A673 (cell line): ENCODE results near the gene SPATS2L. TPM values are rescaled to one million over a fixed set of nuclear protein-coding genes. Genes with fewer than 3 reads are reported as not detected.

Experiments used
- BruUV-seq: library from RNA; stranded (reverse); fragments of 400-500 nt; replicated peaks from 2 replicates; lab custom pipeline; 2021; lab: Mats Ljungman, UMichigan
- CTCF ChIA-PET: fragments of 300-600 bp; sonication (Branson Sonifier 250); formaldehyde crosslinking; loops from one replicate; lab custom pipeline; 2022; ENCODE audit warnings: antibody characterized with exemption; lab: Charles Lee
- POLR2A ChIA-PET: fragments of 300-600 bp; sonication (Branson Sonifier 250); formaldehyde crosslinking; loops from one replicate; lab custom pipeline; 2022; ENCODE audit warnings: antibody characterized with exemption; ENCODE audit not compliant: low non-redundant PET; lab: Charles Lee
- DNase-seq: peaks from one replicate; pipeline ENCODE4 v3.0.0-alpha.2; 2015; ENCODE audit warnings: low spot score
- H3K27ac ChIP-seq: fragments of 200-600 bp; sonication (generic); 2 replicates; pipeline ENCODE4 v1.5.1; 2016; ENCODE audit warnings: mixed run types, low read depth, mild to moderate bottlenecking, mixed read lengths, antibody characterized with exemption, low read length; ENCODE audit not compliant: poor library complexity, severe bottlenecking
- H3K27me3 ChIP-seq: fragments of 200-600 bp; sonication (generic); replicated peaks from 2 replicates; pipeline ENCODE4 v1.6.1; 2017; ENCODE audit warnings: mixed run types, low read depth, mild to moderate bottlenecking, mixed read lengths, antibody characterized with exemption, low read length; ENCODE audit not compliant: insufficient read depth, poor library complexity
- H3K36me3 ChIP-seq: fragments of 200-600 bp; sonication (generic); 2 replicates; pipeline ENCODE4 v1.6.1; 2016; ENCODE audit warnings: mixed run types, mild to moderate bottlenecking, mixed read lengths, antibody characterized with exemption, low read length; ENCODE audit not compliant: insufficient read depth, poor library complexity, severe bottlenecking
- H3K4me1 ChIP-seq: fragments of 200-600 bp; sonication (generic); 2 replicates; pipeline ENCODE4 v1.6.1; 2017; ENCODE audit warnings: mixed run types, mild to moderate bottlenecking, mixed read lengths, antibody characterized with exemption, low read length; ENCODE audit not compliant: insufficient read depth, poor library complexity, severe bottlenecking
- H3K4me3 ChIP-seq: fragments of 200-600 bp; sonication (generic); 2 replicates; pipeline ENCODE4 v1.5.1; 2016; ENCODE audit warnings: low read depth, mixed run types, mild to moderate bottlenecking, mixed read lengths, low read length; ENCODE audit not compliant: poor library complexity, severe bottlenecking
- H3K9me3 ChIP-seq: fragments of 200-600 bp; sonication (generic); 2 replicates; pipeline ENCODE4 v1.6.1; 2016; ENCODE audit warnings: mixed run types, low read depth, mild to moderate bottlenecking, mixed read lengths, antibody characterized with exemption, low read length; ENCODE audit not compliant: poor library complexity, severe bottlenecking
- EZH2 ChIP-seq: fragments of 200-600 bp; sonication (generic); IDR thresholded peaks from 2 replicates; pipeline ENCODE4 v1.6.1; 2017; ENCODE audit warnings: borderline replicate concordance, low read depth, mild to moderate bottlenecking, mixed read lengths, antibody characterized with exemption, low read length; ENCODE audit not compliant: poor library complexity, severe bottlenecking
- intact Hi-C: fragments of 100-400 bp; cut with micrococcal nuclease; formaldehyde crosslinking; loops from one replicate; pipeline ENCODE4 v1.10.0; 2022; ENCODE audit not compliant: unreplicated experiment
- total RNA-seq: library from RNA; stranded (reverse); gene quantifications from 2 replicates; pipeline ENCODE4 v1.2.3, GENCODE V29; 2021
- TF ChIP-seq, protein P1 (sequence below): fragments of 300-800, 200-600 bp; sonication (generic); conservative IDR thresholded peaks from 2 replicates; pipeline ENCODE4 v1.5.1; 2017; ENCODE audit warnings: low read depth, mild to moderate bottlenecking, antibody characterized with exemption, low read length, moderate library complexity, mixed read lengths

The SPATS2L gene
- total RNA-seq, 1 experiment from 2014 or later, result 10.0 TPM

DNA sequence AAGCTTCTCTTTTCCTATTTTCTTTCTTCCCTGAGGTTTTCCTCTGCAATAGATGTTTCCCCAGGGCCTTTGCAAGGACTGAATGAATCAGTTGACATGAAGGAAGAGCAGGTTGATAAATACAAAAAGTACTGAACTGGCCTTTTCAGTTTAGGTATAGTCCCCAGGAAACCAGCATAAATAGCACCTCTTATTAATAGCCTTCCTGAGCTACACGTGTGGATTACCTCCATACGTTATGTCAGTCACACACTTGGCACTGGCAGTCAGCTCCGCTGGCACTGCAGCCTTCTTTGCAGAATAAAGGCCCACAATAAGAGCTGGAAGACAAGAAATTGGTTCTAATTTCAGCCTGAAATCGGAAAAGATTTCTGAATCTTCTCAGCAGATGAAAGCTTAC lies 142.7 kb downstream of the SPATS2L start:
- Histone ChIP-seq H3K27ac (no peak overlapping the region), H3K4me1 (no peaks in the 10 kb centered on the region), H3K4me3 (no peak overlapping the region), H3K9me3 (no peaks in the 10 kb centered on the region), H3K27me3 (no peaks in the 10 kb centered on the region), H3K36me3 (no peaks in the 10 kb centered on the region)
- no peak for DNase-seq
- ChIA-PET POLR2A (no interaction called here), CTCF (no interaction called here)
- BruUV-seq, result no TSS peak
- TF ChIP-seq, protein P1, sequence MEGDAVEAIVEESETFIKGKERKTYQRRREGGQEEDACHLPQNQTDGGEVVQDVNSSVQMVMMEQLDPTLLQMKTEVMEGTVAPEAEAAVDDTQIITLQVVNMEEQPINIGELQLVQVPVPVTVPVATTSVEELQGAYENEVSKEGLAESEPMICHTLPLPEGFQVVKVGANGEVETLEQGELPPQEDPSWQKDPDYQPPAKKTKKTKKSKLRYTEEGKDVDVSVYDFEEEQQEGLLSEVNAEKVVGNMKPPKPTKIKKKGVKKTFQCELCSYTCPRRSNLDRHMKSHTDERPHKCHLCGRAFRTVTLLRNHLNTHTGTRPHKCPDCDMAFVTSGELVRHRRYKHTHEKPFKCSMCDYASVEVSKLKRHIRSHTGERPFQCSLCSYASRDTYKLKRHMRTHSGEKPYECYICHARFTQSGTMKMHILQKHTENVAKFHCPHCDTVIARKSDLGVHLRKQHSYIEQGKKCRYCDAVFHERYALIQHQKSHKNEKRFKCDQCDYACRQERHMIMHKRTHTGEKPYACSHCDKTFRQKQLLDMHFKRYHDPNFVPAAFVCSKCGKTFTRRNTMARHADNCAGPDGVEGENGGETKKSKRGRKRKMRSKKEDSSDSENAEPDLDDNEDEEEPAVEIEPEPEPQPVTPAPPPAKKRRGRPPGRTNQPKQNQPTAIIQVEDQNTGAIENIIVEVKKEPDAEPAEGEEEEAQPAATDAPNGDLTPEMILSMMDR, result no peak
- no peak for TF ChIP-seq EZH2
- intact Hi-C loops, result no loop called here

DNA sequence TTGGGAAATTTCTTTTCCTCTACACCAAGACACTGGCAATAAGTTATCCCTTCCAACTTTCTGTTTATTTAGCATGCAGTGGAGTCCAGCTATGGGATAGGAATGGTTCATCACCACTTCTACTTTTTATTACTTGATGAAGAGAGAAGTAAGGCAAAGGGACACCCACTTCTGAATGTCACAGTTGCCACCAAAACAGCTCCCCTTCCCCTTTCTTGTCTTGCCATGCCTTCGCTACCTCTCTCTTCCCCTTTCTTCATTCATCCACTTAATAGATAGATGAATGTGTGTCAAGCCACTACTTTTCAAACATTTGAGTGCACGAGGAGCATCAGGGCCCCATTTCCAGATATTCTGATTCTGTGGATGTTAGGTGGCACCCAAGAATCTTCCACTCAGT lies 143.8 kb downstream of the SPATS2L start:
- no TSS peak for BruUV-seq
- DNase-seq, result no peak
- CTCF ChIA-PET, result no interaction called here
- no peak overlapping the region for H3K27ac ChIP-seq
- no peak for TF ChIP-seq EZH2
- TF ChIP-seq, protein P1, result no peak
- POLR2A ChIA-PET, result no interaction called here
- no peaks in the 10 kb centered on the region for H3K9me3 ChIP-seq
- intact Hi-C loops, result no loop called here
- H3K36me3 ChIP-seq, result no peaks in the 10 kb centered on the region
- no peak overlapping the region for H3K4me3 ChIP-seq
- peaks cover 3% of the 10 kb centered on the region for H3K4me1 ChIP-seq
- no peaks in the 10 kb centered on the region for H3K27me3 ChIP-seq

DNA sequence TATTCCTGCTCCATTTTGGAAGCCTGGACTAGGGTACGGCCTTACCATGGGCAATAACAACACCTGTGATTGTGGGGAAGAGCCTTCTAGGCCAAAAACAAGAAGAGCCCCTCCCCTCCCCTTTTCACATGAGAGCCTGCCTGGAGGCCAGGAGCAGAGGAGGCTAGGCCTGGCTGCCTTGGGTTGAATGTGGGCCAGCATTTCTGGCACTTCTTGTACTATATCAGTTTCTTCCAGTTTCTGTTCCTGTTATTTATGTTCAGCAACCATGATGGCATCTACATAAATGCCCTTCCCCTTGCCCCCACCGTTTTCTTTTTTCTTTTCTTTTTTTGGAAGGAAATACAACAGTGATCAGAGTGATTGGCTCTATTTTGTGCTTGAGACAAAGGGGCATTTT lies 145.0 kb downstream of the SPATS2L start:
- POLR2A ChIA-PET, result no interaction called here
- CTCF ChIA-PET, result no interaction called here
- TF ChIP-seq EZH2, result no peak
- TF ChIP-seq, protein P1, result no peak
- Histone ChIP-seq H3K4me1 (peaks cover 15% of the 10 kb centered on the region), H3K4me3 (no peak overlapping the region), H3K36me3 (no peaks in the 10 kb centered on the region), H3K27me3 (no peaks in the 10 kb centered on the region), H3K27ac (no peak overlapping the region), H3K9me3 (no peaks in the 10 kb centered on the region)
- no peak for DNase-seq
- intact Hi-C loops, result no loop called here
- no TSS peak for BruUV-seq
